Measurements from ENCODE around the gene AMZ2. TPM values are rescaled to one million over a fixed set of nuclear protein-coding genes. Genes with fewer than 3 reads are reported as not detected.

AMZ2 gene
- polyA plus RNA-seq, 1 donor: 91.0 TPM

Other genes with a start within 250 kb of the AMZ2 start
- gene KPNA2, start 212.3 kb upstream of the AMZ2 start, polyA plus RNA-seq (ENCODE audit: insufficient read length): 152 TPM
- gene SLC16A6, start 43.1 kb downstream of the AMZ2 start, polyA plus RNA-seq (ENCODE audit: insufficient read length): 0.86 TPM
- gene ARSG, start 43.5 kb downstream of the AMZ2 start, polyA plus RNA-seq (ENCODE audit: insufficient read length): 6.2 TPM
- gene WIPI1, start 209.5 kb downstream of the AMZ2 start, polyA plus RNA-seq (ENCODE audit: insufficient read length): 31.9 TPM

All from left kidney (tissue), 1 donor.